Measurements from ENCODE around the gene MYBPH. TPM values are rescaled to one million over a fixed set of nuclear protein-coding genes. Genes with fewer than 3 reads are reported as not detected.

Gene MYBPH
- total RNA-seq = not detected in 2 replicates

GRCh38 chr1:203175237-203175826 is at the start of gene MYBPH:
Gene MYBPH, minus strand, starts transcription at chr1:203175826. Its CDS starts 71 bp downstream, at chr1:203175755.
- intact Hi-C loops (cut with micrococcal nuclease) = no loop called here

- intact Hi-C loops (cut with micrococcal nuclease) = no loop called here
Measured at GRCh38 chr1:203225071-203225470, 49.4 kb upstream of the MYBPH start.

DNA sequence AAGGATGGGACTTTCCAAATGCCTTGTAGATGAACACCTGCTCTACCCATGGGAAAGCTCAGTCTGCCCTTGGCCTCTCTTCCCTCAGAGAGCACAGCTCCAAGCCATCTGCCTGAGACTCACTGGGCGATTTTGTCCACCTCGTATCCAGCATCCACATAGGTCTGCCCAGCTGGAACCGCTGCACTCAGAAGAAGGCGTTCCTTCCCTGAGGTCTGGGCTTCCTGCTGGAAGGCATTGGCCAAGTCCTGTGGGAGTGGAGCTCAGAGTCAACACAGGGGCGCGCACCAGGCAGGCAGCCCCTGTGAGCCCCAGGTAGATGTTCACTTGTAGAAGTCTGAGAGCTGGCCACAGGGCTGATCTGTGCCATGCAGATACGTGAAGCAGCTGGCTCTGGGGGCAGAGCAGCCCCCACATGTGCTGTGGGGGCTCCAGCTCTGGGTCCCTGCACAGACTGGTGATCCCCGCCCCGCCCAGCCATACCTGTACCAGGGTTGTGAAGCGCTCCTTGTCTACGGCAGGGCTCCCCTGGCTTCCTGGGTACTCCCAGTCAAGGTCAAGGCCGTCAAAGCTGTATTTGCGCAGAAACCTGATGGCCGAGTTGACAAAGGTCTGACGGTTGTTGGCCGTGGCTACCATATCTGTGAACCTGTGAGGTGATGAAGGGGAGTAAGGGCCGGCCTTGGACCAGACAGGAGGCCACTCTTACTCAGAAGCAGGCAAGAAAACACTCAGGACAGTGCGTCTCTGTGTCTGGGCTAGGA is 47.6 kb upstream of the MYBPH start:
- intact Hi-C loops (cut with micrococcal nuclease) = no loop called here

DNA sequence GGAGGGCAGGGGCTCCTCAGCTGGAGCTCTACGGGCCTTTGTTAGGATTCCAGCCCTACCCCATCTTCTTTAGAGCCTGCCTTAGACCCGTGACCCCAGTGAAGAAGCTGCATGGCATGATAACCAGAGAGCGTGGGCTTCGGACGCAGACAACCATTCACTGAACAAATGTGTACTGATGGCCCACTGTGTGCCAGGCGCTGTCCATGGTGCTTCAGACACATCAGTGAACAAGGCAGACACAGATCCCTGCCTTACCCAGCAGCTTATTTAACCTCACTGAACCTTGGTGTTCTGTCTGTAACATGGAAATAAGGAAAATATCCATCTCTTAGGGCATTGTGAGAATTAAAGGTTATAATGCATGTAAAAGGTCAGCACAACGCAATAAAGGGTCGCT is 44.3 kb upstream of the MYBPH start:
- intact Hi-C loops (cut with micrococcal nuclease) = no loop called here

GRCh38 chr1:203219171-203219570 is 43.5 kb upstream of the MYBPH start:
- intact Hi-C loops (cut with micrococcal nuclease) = no loop called here

DNA sequence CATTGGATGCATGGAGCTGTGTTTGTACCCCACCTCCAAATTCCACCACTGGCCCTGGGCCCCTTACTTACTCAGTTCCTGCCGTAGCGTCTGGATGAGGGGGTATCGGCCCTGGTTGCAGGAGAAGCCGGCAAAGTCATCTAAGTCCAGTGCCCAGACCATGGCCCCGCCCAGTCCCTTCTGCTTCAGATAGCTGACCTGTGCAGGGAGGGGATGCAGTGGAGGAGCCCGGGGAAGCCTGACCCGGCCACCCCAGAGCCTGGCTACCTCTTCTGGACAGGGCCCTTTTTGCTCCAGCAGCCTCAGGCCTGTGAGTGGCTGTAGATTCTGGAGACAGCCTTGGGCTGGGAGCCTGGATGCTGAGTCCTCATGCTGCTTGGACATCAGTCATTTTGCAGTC is 42.0 kb upstream of the MYBPH start:
- intact Hi-C loops (cut with micrococcal nuclease) = no loop called here

DNA sequence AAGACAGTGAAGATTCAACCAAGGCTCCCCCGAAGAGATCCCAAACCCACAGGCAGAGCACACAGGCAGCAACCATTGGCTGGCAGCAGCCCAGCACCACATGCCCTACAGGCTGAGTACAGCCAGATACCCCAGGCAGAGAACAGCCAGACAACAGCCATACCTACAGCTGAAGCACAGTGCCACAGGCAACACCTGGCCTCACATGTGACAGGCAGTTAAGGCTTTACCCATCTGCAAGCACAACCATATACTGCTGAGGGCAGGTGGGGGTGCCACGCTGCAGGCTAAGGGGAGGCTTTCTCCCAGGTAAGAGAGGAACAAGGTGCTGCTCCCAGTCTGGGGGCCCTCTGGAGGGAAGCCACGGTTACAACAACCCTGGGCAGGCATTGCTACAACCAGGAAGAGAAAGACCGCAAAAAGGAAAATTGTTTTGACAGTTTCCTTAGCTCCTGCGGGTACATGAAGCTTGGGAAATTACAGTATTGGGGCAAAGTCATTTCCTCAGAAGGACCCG is 41.6 kb upstream of the MYBPH start:
- intact Hi-C loops (cut with micrococcal nuclease) = no loop called here

GRCh38 chr1:203216274-203217138 is 40.9 kb upstream of the MYBPH start:
- intact Hi-C loops (cut with micrococcal nuclease) = loop anchor here (1.0 kb wide), 3 partner anchors 98 to 217 kb away; no protein-coding TSS in a partner anchor

DNA sequence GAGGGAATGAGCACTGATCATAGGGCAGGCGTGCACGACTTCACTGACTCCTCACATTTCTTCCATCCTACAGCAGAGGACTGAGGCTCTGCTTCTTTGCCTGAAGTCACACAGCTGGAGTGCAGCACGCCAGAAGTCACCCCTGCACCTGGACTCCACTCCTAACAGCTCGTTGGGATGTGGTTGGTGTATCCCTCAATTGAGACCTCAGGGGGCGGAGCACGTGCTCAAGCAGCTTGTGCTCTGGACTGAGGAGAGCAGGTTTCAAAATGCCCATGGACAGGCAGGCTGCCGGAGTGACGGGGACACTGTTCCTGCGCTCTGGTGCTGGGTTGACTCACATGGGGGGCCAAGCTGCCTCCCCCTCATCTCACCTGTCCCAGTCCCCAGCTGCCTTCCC is 39.9 kb upstream of the MYBPH start:
- intact Hi-C loops (cut with micrococcal nuclease) = no loop called here

GRCh38 chr1:203214871-203215270 is 39.2 kb upstream of the MYBPH start:
- intact Hi-C loops (cut with micrococcal nuclease) = no loop called here

DNA sequence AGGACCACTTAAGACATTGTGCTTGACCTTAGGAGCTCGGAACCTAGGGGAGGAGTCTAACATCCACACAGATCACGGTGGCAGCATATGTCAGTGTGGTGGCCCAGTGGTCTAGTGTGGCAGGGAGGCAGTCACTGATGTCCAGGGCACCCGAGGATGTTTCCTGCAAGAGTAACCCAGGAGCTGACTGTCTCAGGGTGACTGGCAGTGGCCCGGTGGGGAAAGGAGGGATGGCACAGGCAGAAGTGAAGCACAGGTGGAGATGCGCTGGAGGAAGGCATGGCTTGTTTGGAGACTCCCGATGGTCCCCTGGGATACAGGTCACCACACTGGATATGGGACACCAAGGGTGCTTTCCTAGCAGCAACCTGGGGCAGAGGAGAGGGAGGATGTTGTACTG is 37.5 kb upstream of the MYBPH start:
- intact Hi-C loops (cut with micrococcal nuclease) = no loop called here

DNA sequence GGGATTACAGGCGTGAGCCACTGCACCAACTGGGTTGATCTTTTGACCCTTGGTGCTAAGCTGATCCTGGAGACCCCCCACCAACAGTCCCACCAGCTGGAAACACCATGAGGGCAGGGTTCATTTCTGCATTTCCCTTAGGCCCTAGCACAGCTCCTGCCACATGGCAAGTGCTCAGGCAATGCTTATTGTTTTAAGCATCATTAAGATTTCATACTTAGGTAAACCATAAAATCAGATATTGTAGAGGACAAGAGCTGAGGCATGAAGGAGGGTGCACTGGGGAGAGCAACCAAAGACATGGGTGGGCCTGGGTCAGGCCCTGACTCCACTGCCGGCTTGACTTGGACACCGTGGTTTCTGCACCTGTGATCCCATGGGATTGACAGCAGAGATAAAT is 36.2 kb upstream of the MYBPH start:
- intact Hi-C loops (cut with micrococcal nuclease) = no loop called here

- intact Hi-C loops (cut with micrococcal nuclease) = no loop called here
Measured at GRCh38 chr1:203210988-203211387, 35.4 kb upstream of the MYBPH start.

- intact Hi-C loops (cut with micrococcal nuclease) = no loop called here
Measured at GRCh38 chr1:203210350-203210749, 34.7 kb upstream of the MYBPH start.

- intact Hi-C loops (cut with micrococcal nuclease) = no loop called here
Measured at GRCh38 chr1:203208181-203208580, 32.6 kb upstream of the MYBPH start.

- intact Hi-C loops (cut with micrococcal nuclease) = no loop called here
Measured at GRCh38 chr1:203207751-203208150, 32.1 kb upstream of the MYBPH start.

DNA sequence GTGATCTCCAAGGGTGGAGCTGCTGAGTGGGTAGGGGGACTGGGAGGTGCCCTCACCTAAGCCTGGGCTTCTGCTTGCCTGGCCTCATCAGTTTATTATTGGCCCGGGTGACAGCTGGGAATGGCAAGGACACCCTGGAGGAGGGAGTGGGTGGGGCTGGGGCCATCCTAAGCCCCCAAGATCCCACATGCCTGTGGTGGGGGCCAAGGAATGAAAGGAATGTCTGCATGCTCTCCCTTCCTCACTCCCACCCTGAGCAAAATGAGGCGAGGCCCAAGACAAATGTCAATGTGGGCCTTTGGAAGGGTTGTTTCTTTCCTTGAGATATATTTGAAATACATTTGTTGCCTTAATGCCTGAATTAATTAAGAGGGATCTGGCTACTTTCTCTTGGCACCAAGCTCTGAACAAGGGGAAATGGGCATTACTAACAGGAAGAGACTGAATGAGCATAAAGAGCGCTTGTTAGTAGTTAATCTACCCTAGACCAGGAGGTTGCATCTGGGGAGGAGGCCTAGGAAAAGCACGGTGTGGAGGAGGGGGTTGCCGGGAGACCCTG is 30.6 kb upstream of the MYBPH start:
- intact Hi-C loops (cut with micrococcal nuclease) = no loop called here

DNA sequence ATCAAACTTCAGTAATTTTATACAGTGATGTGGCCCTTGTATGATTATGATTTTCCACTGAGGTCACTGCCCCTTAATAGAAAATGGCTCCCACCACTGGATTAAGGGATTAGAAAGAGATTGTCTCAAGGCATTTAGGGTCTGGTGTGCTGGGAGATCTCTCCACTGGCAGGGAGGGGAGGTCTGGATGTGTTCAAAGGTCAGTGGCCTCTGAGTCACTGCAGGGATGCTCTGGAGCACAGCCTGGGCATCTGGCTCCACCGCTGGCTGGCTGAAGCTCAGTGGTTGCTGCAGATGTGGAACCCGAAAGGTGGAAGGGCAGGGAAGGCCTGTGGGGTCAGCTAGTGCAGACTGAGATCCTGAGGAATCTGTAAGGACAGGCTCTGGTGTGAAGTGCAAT is 29.1 kb upstream of the MYBPH start:
- intact Hi-C loops (cut with micrococcal nuclease) = no loop called here

DNA sequence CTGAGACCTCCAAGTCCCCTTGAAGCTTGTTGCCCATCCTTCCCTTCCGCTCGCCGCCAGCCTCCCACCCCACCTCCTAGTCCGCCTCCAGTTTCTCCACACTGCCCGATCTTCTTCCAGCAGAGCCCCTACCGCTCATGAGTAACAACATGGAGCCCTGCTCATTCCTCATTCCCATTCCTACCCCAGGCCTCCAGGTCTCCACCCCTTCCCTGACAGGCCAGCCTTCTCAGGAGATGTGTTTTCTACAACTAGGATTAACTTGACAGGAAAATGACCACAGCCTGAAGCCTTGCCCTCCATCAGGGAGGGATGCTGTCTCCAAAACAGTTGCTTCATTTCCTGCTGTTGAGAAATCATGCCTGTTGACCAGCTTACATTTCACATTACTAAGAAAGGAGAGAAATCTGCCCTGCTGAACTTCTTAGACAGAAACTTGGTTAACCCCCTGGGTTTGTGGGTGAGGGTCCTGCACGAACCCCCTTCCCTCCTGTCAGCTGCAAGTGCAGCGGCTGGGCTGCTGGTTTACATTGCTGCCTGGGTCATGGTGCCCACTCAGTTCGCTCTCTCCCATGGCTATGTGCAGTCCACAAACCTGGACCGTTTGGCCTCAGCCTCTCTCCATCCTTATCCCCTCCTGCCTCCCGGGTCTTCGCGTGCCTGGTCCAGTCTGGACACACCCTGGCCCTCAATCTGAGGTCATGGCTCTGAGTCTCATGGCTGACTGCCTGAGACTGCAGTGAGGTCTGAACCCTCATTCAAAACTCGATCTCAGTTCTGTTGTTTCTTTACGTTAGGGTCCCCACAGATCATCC is 27.0 kb upstream of the MYBPH start:
- intact Hi-C loops (cut with micrococcal nuclease) = no loop called here

- intact Hi-C loops (cut with micrococcal nuclease) = no loop called here
Measured at GRCh38 chr1:203201516-203202205, 26.0 kb upstream of the MYBPH start.
